A673 (cell line): ENCODE measurements around the gene PRDM12. TPM values are rescaled to one million over a fixed set of nuclear protein-coding genes. Genes with fewer than 3 reads are reported as not detected.

Experiments
- BruUV-seq: library from RNA; stranded (reverse); fragments of 400-500 nt; replicated peaks from 2 replicates; lab custom pipeline; 2021; lab: Mats Ljungman, UMichigan
- CTCF ChIA-PET: fragments of 300-600 bp; sonication (Branson Sonifier 250); formaldehyde crosslinking; loops from one replicate; lab custom pipeline; 2022; ENCODE audit warnings: antibody characterized with exemption; lab: Charles Lee
- POLR2A ChIA-PET: fragments of 300-600 bp; sonication (Branson Sonifier 250); formaldehyde crosslinking; loops from one replicate; lab custom pipeline; 2022; ENCODE audit warnings: antibody characterized with exemption; ENCODE audit not compliant: low non-redundant PET; lab: Charles Lee
- DNase-seq: peaks from one replicate; pipeline ENCODE4 v3.0.0-alpha.2; 2015; ENCODE audit warnings: low spot score
- H3K27ac ChIP-seq: fragments of 200-600 bp; sonication (generic); 2 replicates; pipeline ENCODE4 v1.5.1; 2016; ENCODE audit warnings: mixed run types, low read depth, mild to moderate bottlenecking, mixed read lengths, antibody characterized with exemption, low read length; ENCODE audit not compliant: poor library complexity, severe bottlenecking
- H3K27me3 ChIP-seq: fragments of 200-600 bp; sonication (generic); replicated peaks from 2 replicates; pipeline ENCODE4 v1.6.1; 2017; ENCODE audit warnings: mixed run types, low read depth, mild to moderate bottlenecking, mixed read lengths, antibody characterized with exemption, low read length; ENCODE audit not compliant: insufficient read depth, poor library complexity
- H3K36me3 ChIP-seq: fragments of 200-600 bp; sonication (generic); 2 replicates; pipeline ENCODE4 v1.6.1; 2016; ENCODE audit warnings: mixed run types, mild to moderate bottlenecking, mixed read lengths, antibody characterized with exemption, low read length; ENCODE audit not compliant: insufficient read depth, poor library complexity, severe bottlenecking
- H3K4me1 ChIP-seq: fragments of 200-600 bp; sonication (generic); 2 replicates; pipeline ENCODE4 v1.6.1; 2017; ENCODE audit warnings: mixed run types, mild to moderate bottlenecking, mixed read lengths, antibody characterized with exemption, low read length; ENCODE audit not compliant: insufficient read depth, poor library complexity, severe bottlenecking
- H3K4me3 ChIP-seq: fragments of 200-600 bp; sonication (generic); 2 replicates; pipeline ENCODE4 v1.5.1; 2016; ENCODE audit warnings: low read depth, mixed run types, mild to moderate bottlenecking, mixed read lengths, low read length; ENCODE audit not compliant: poor library complexity, severe bottlenecking
- H3K9me3 ChIP-seq: fragments of 200-600 bp; sonication (generic); 2 replicates; pipeline ENCODE4 v1.6.1; 2016; ENCODE audit warnings: mixed run types, low read depth, mild to moderate bottlenecking, mixed read lengths, antibody characterized with exemption, low read length; ENCODE audit not compliant: poor library complexity, severe bottlenecking
- EZH2 ChIP-seq: fragments of 200-600 bp; sonication (generic); IDR thresholded peaks from 2 replicates; pipeline ENCODE4 v1.6.1; 2017; ENCODE audit warnings: borderline replicate concordance, low read depth, mild to moderate bottlenecking, mixed read lengths, antibody characterized with exemption, low read length; ENCODE audit not compliant: poor library complexity, severe bottlenecking
- intact Hi-C: fragments of 100-400 bp; cut with micrococcal nuclease; formaldehyde crosslinking; loops from one replicate; pipeline ENCODE4 v1.10.0; 2022; ENCODE audit not compliant: unreplicated experiment
- total RNA-seq: library from RNA; stranded (reverse); gene quantifications from 2 replicates; pipeline ENCODE4 v1.2.3, GENCODE V29; 2021
- TF ChIP-seq, protein P1 (sequence below): fragments of 300-800, 200-600 bp; sonication (generic); conservative IDR thresholded peaks from 2 replicates; pipeline ENCODE4 v1.5.1; 2017; ENCODE audit warnings: low read depth, mild to moderate bottlenecking, antibody characterized with exemption, low read length, moderate library complexity, mixed read lengths

Gene PRDM12
- total RNA-seq, 1 experiment from 2014 or later: not detected

DNA sequence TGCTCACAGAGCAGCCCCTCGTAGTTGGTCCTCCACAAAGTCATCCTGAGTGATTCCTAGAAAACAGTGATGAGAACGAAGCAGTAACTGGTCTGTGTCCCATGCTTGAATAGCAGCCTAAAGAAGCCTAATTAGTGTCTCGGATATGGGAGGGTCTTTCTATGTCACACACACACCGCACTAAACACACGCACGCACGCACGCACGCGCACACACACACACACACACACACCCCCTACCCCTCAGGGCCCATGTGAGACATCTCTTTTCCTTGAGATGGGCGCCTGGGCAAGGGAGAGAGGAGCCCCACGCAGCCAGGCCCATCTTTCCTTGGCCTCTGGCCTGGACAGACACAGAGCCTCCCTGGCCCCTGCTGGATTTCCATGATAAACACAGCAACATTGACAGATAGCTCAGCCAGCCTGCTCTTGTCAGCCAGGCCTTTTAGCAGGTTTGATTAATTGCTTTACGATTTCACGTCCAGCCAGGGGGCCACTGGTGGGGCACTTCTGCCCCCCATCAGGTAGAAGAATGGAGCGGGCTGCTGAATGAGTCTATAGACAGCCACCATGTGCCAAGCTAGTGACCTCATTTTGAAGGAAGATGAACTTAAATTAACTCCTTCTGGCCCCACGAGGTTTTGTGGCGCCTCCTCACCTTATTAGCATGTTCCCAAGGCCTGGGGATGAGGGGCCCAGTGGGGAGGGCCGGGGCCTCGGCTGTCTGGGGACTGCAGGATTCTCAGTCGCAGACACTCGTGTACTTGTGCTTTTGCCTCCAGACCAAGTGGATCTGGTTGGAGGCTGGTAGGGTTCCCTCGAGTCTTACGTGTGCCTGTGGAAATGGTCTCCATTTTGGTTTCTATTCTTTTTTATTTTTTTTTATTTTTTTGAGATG is 36.2 kb upstream of the PRDM12 start:
- intact Hi-C loops: no loop called here
- DNase-seq: no peak
- no peak overlapping the region for H3K27ac ChIP-seq
- ChIA-PET POLR2A (no interaction called here), CTCF (no interaction called here)
- H3K4me1 ChIP-seq: no peaks in the 10 kb centered on the region
- no peaks in the 10 kb centered on the region for H3K9me3 ChIP-seq
- no peak overlapping the region for H3K4me3 ChIP-seq
- no peaks in the 10 kb centered on the region for H3K27me3 ChIP-seq
- TF ChIP-seq, protein P1, sequence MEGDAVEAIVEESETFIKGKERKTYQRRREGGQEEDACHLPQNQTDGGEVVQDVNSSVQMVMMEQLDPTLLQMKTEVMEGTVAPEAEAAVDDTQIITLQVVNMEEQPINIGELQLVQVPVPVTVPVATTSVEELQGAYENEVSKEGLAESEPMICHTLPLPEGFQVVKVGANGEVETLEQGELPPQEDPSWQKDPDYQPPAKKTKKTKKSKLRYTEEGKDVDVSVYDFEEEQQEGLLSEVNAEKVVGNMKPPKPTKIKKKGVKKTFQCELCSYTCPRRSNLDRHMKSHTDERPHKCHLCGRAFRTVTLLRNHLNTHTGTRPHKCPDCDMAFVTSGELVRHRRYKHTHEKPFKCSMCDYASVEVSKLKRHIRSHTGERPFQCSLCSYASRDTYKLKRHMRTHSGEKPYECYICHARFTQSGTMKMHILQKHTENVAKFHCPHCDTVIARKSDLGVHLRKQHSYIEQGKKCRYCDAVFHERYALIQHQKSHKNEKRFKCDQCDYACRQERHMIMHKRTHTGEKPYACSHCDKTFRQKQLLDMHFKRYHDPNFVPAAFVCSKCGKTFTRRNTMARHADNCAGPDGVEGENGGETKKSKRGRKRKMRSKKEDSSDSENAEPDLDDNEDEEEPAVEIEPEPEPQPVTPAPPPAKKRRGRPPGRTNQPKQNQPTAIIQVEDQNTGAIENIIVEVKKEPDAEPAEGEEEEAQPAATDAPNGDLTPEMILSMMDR: no peak
- TF ChIP-seq EZH2: no peak
- peaks cover 72% of the 10 kb centered on the region for H3K36me3 ChIP-seq
- no TSS peak for BruUV-seq

DNA sequence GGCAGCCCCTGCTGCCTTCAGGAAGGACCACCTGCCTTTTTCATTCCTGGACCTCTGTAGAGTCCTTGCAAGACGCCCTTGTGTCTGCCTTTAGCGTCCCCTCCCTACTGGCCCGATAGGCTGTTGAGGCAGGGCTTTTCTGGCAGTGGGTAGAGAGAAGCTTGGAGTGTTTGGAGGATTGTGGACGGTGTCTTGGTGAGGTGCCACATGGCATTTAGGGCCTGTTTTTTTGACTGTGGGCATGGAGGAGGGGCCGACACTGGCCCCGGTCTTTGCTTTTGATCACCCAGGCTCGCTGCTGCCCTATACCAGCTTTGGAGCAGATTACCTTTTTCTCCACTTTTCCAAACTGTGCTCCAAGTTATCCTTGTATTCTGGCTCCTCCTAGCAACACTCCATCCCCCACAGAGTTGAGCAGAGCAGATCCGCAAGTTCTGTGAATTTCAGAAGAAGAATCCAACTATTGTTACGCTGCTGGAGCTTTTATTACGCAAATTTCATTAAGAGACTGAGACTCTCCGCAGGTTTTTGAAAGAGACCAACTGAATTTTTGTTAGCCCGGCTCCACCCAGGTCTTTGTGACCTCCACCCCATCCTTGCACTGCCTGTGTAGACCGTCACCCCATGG is 34.8 kb upstream of the PRDM12 start:
- Histone ChIP-seq H3K4me1 (no peaks in the 10 kb centered on the region), H3K36me3 (peaks cover 62% of the 10 kb centered on the region), H3K9me3 (no peaks in the 10 kb centered on the region), H3K27me3 (no peaks in the 10 kb centered on the region), H3K27ac (no peak overlapping the region), H3K4me3 (no peak overlapping the region)
- intact Hi-C loops: no loop called here
- no TSS peak for BruUV-seq
- no peak for DNase-seq
- no peak for TF ChIP-seq EZH2
- TF ChIP-seq, protein P1: no peak
- POLR2A ChIA-PET: no interaction called here
- CTCF ChIA-PET: no interaction called here

DNA sequence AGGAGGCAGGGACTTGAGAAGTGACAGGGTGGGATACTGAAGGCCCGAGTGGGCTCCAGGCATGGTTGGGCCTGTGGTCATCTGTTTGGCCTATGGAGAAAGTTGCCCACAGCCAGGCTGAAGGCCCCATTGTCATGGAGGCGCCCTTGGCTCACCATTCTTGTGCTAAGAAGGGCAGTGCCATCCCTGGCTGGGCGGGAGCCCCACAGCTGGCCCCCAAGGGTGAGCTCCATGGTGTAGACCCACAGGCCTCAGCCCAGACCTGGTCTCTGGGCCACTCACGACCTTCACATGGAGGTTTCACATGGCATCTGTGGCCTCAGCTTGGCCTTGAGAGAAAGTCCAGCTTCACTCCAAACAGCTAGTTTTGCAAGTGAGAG is 34.3 kb upstream of the PRDM12 start:
- H3K4me3 ChIP-seq: no peak overlapping the region
- TF ChIP-seq EZH2: no peak
- TF ChIP-seq, protein P1: no peak
- peaks cover 58% of the 10 kb centered on the region for H3K36me3 ChIP-seq
- POLR2A ChIA-PET: no interaction called here
- H3K27ac ChIP-seq: no peak overlapping the region
- no peak for DNase-seq
- CTCF ChIA-PET: no interaction called here
- BruUV-seq: no TSS peak
- no peaks in the 10 kb centered on the region for H3K9me3 ChIP-seq
- H3K4me1 ChIP-seq: no peaks in the 10 kb centered on the region
- intact Hi-C loops: no loop called here
- H3K27me3 ChIP-seq: no peaks in the 10 kb centered on the region
